Measurements from ENCODE around the gene PDK3.

PDK3 gene

GRCh38 chrX:24464836-24465531, at the start of gene PDK3:
Gene PDK3, plus strand, starts transcription at chrX:24465286. Its CDS starts 170 bp downstream, at chrX:24465456.
- DNase-seq = peak; percentile 51 to 85 (median 64)

GRCh38 chrX:24415921-24416320, 49.2 kb upstream of the PDK3 start:
- DNase-seq = no peak

- no peak for DNase-seq
Measured at GRCh38 chrX:24423960-24424359, 41.1 kb upstream of the PDK3 start.

GRCh38 chrX:24424948-24425347, 40.1 kb upstream of the PDK3 start:
- no peak for DNase-seq

GRCh38 chrX:24425806-24426205, 39.3 kb upstream of the PDK3 start:
- DNase-seq = no peak

GRCh38 chrX:24426340-24426913, 38.7 kb upstream of the PDK3 start:
- no peak for DNase-seq

GRCh38 chrX:24426921-24427746, 38.0 kb upstream of the PDK3 start:
- no peak for DNase-seq

GRCh38 chrX:24427747-24428019, 37.4 kb upstream of the PDK3 start:
- no peak for DNase-seq

GRCh38 chrX:24428516-24428915, 36.6 kb upstream of the PDK3 start:
- DNase-seq = no peak

- no peak for DNase-seq
Measured at GRCh38 chrX:24435060-24435459, 30.0 kb upstream of the PDK3 start.

GRCh38 chrX:24443918-24444317, 21.2 kb upstream of the PDK3 start:
- DNase-seq = no peak

GRCh38 chrX:24444645-24445044, 20.4 kb upstream of the PDK3 start:
- DNase-seq = no peak

GRCh38 chrX:24448762-24449250, 16.3 kb upstream of the PDK3 start:
- DNase-seq = no peak

GRCh38 chrX:24463077-24463476, 2.0 kb upstream of the PDK3 start:
- DNase-seq = no peak

- DNase-seq = no peak
Measured at GRCh38 chrX:24464498-24464835, 619 bp upstream of the PDK3 start.

GRCh38 chrX:24465532-24465865, 413 bp downstream of the PDK3 start:
- peak in 1 of 4 experiments; percentile 23 for DNase-seq

- DNase-seq = no peak
Measured at GRCh38 chrX:24466025-24466424, 939 bp downstream of the PDK3 start.

- DNase-seq = no peak
Measured at GRCh38 chrX:24468245-24468644, 3.2 kb downstream of the PDK3 start.

- DNase-seq = no peak
Measured at GRCh38 chrX:24471808-24472207, 6.7 kb downstream of the PDK3 start.

- DNase-seq = no peak
Measured at GRCh38 chrX:24475480-24475879, 10.4 kb downstream of the PDK3 start.

- no peak for DNase-seq
Measured at GRCh38 chrX:24478509-24478908, 13.4 kb downstream of the PDK3 start.

GRCh38 chrX:24479924-24480323, 14.8 kb downstream of the PDK3 start:
- DNase-seq = peak; percentile 7 to 51 (median 25)

GRCh38 chrX:24480400-24480865, 15.3 kb downstream of the PDK3 start:
- DNase-seq = no peak

GRCh38 chrX:24482823-24483415, 17.8 kb downstream of the PDK3 start:
- DNase-seq = no peak
